ENCODE data around the gene USP28.

Gene USP28

GRCh38 chr11:113875234-113876073 is at the start of gene USP28 (continued):
- TF ChIP-seq ZNF518A (tag by site-specific recombination; conservative IDR thresholded peaks at IDR 0.05; ENCODE audit: low read depth): no peak
- TF ChIP-seq ZNF48 (tag by site-specific recombination; IDR thresholded peaks at IDR 0.05): no peak
- TF ChIP-seq KLF10 (tag by site-specific recombination; IDR thresholded peaks at IDR 0.05): peak; percentile 80
- 0 out of 2 replicates have a peak, but pooled peaks have one; percentile 23 for TF ChIP-seq ZFP37 (tag by site-specific recombination; IDR thresholded peaks at IDR 0.05)
- no peak for TF ChIP-seq ZNF169 (tag by site-specific recombination; IDR thresholded peaks at IDR 0.05)
- no peak for TF ChIP-seq ZNF416 (tag by site-specific recombination; IDR thresholded peaks at IDR 0.05)
- TF ChIP-seq, protein P1, sequence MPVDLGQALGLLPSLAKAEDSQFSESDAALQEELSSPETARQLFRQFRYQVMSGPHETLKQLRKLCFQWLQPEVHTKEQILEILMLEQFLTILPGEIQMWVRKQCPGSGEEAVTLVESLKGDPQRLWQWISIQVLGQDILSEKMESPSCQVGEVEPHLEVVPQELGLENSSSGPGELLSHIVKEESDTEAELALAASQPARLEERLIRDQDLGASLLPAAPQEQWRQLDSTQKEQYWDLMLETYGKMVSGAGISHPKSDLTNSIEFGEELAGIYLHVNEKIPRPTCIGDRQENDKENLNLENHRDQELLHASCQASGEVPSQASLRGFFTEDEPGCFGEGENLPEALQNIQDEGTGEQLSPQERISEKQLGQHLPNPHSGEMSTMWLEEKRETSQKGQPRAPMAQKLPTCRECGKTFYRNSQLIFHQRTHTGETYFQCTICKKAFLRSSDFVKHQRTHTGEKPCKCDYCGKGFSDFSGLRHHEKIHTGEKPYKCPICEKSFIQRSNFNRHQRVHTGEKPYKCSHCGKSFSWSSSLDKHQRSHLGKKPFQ (tag by site-specific recombination; IDR thresholded peaks at IDR 0.05): no peak
- TF ChIP-seq BCL11B (tag by site-specific recombination; IDR thresholded peaks at IDR 0.05; ENCODE audit: low read depth): peak; percentile 77; the same call in 1 of the 2 replicates
- peak; percentile 87 for TF ChIP-seq BCL11A (tag by site-specific recombination; IDR thresholded peaks at IDR 0.05; ENCODE audit: low read depth)
- TF ChIP-seq TCF7L2 (IDR thresholded peaks at IDR 0.05; ENCODE audit: borderline replicate concordance, low read depth, low read length): no peak
- TF ChIP-seq, protein P2, sequence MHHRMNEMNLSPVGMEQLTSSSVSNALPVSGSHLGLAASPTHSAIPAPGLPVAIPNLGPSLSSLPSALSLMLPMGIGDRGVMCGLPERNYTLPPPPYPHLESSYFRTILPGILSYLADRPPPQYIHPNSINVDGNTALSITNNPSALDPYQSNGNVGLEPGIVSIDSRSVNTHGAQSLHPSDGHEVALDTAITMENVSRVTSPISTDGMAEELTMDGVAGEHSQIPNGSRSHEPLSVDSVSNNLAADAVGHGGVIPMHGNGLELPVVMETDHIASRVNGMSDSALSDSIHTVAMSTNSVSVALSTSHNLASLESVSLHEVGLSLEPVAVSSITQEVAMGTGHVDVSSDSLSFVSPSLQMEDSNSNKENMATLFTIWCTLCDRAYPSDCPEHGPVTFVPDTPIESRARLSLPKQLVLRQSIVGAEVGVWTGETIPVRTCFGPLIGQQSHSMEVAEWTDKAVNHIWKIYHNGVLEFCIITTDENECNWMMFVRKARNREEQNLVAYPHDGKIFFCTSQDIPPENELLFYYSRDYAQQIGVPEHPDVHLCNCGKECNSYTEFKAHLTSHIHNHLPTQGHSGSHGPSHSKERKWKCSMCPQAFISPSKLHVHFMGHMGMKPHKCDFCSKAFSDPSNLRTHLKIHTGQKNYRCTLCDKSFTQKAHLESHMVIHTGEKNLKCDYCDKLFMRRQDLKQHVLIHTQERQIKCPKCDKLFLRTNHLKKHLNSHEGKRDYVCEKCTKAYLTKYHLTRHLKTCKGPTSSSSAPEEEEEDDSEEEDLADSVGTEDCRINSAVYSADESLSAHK (tag by site-specific recombination; IDR thresholded peaks at IDR 0.05): no peak; the same call in 1 of the 2 replicates
- TF ChIP-seq, protein P3, sequence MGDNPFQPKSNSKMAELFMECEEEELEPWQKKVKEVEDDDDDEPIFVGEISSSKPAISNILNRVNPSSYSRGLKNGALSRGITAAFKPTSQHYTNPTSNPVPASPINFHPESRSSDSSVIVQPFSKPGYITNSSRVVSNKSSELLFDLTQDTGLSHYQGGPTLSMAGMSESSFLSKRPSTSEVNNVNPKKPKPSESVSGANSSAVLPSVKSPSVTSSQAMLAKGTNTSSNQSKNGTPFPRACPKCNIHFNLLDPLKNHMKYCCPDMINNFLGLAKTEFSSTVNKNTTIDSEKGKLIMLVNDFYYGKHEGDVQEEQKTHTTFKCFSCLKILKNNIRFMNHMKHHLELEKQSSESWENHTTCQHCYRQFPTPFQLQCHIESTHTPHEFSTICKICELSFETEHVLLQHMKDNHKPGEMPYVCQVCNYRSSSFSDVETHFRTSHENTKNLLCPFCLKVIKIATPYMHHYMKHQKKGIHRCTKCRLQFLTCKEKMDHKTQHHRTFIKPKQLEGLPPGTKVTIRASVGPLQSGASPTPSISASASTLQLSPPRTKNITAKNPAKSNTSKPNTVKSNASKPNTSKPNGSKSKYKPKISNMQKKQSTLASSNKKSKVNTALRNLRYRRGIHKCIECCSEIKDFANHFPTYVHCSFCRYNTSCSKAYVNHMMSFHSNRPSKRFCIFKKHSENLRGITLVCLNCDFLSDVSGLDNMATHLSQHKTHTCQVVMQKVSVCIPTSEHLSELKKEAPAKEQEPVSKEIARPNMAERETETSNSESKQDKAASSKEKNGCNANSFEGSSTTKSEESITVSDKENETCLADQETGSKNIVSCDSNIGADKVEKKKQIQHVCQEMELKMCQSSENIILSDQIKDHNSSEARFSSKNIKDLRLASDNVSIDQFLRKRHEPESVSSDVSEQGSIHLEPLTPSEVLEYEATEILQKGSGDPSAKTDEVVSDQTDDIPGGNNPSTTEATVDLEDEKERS (tag by site-specific recombination; IDR thresholded peaks at IDR 0.05): no peak
- 0 out of 2 replicates have a peak, but pooled peaks have one; percentile 56 for TF ChIP-seq SP7 (tag by site-specific recombination; IDR thresholded peaks at IDR 0.05)
- no peak for TF ChIP-seq ZNF362 (tag by site-specific recombination; IDR thresholded peaks at IDR 0.05)
- TF ChIP-seq ZNF501 (tag by site-specific recombination; IDR thresholded peaks at IDR 0.05): peak; percentile 46; the same call in 1 of the 2 replicates
- peak; percentile 67 for TF ChIP-seq YY1 (tag by site-specific recombination; IDR thresholded peaks at IDR 0.05)
- peak; percentile 73; the same call in 1 of the 2 replicates for TF ChIP-seq ZNF76 (tag by site-specific recombination; IDR thresholded peaks at IDR 0.05; ENCODE audit: borderline replicate concordance, low read depth)
- TF ChIP-seq ZNF596 (tag by site-specific recombination; IDR thresholded peaks at IDR 0.05): no peak
- 0 out of 2 replicates have a peak, but pooled peaks have one; percentile 23 for TF ChIP-seq MZF1 (tag by site-specific recombination; IDR thresholded peaks at IDR 0.05; ENCODE audit: borderline replicate concordance)
- no peak for TF ChIP-seq ZNF16 (tag by site-specific recombination; IDR thresholded peaks at IDR 0.05; ENCODE audit: low read depth)
- TF ChIP-seq SETDB1 (IDR thresholded peaks at IDR 0.05; ENCODE audit: insufficient read length, low read length): no peak
- TF ChIP-seq HOXC10 (CRISPR knock-in tag; IDR thresholded peaks at IDR 0.05): no peak
- no peak for TF ChIP-seq ZBTB21 (tag by site-specific recombination; IDR thresholded peaks at IDR 0.05)
- no peak for TF ChIP-seq REPIN1 (tag by site-specific recombination; IDR thresholded peaks at IDR 0.05; ENCODE audit: low read depth)
- TF ChIP-seq KLF1 (tag by site-specific recombination; IDR thresholded peaks at IDR 0.05): 0 out of 2 replicates have a peak, but pooled peaks have one; percentile 22
- 0 out of 2 replicates have a peak, but pooled peaks have one; percentile 21 for TF ChIP-seq ZNF843 (tag by site-specific recombination; IDR thresholded peaks at IDR 0.05)
